WTC11 (cell line): Measurements from ENCODE around the gene CCDC68. TPM values are rescaled to one million over a fixed set of nuclear protein-coding genes. Genes with fewer than 3 reads are reported as not detected.

ENCODE experiments used
- ATAC-seq: fragments of 200-7000 bp; cut with Tn5 transposase; 2 replicates; pipeline ENCODE4 v1.10.0; 2021; ENCODE audit warnings: mild to moderate bottlenecking, moderate library complexity
- CTCF ChIA-PET: fragments of 300-600 bp; sonication (Branson Sonifier 250); formaldehyde crosslinking; loops from one replicate; lab custom pipeline; 2021; ENCODE audit warnings: antibody characterized with exemption; lab: Charles Lee
- POLR2A ChIA-PET: fragments of 350-600 bp; sonication (Branson Sonifier 250); formaldehyde crosslinking; loops from one replicate; lab custom pipeline; 2021; ENCODE audit warnings: antibody characterized with exemption; lab: Charles Lee
- DNase-seq: peaks from one replicate; pipeline ENCODE4 v3.0.0; 2021; ENCODE audit warnings: low spot score
- H3K27ac Mint-ChIP-seq: 2 replicates; pipeline ENCODE4 v1.8.0; 2021; ENCODE audit warnings: mixed read lengths
- H3K27me3 Mint-ChIP-seq: 2 replicates; pipeline ENCODE4 v1.8.0; 2021; ENCODE audit warnings: low read depth, mild to moderate bottlenecking, moderate library complexity, mixed read lengths
- H3K36me3 Mint-ChIP-seq: 2 replicates; pipeline ENCODE4 v1.8.0; 2021; ENCODE audit warnings: mixed read lengths
- H3K4me1 Mint-ChIP-seq: 2 replicates; pipeline ENCODE4 v1.8.0; 2022; ENCODE audit warnings: mixed read lengths
- H3K4me3 Mint-ChIP-seq: 2 replicates; pipeline ENCODE4 v1.8.0; 2021; ENCODE audit warnings: mild to moderate bottlenecking, moderate library complexity, mixed read lengths
- H3K9me3 Mint-ChIP-seq: 2 replicates; pipeline ENCODE4 v1.8.0; 2021; ENCODE audit warnings: mixed read lengths
- ATF2 ChIP-seq: sonication (generic); formaldehyde crosslinking; IDR thresholded peaks from 2 replicates; pipeline ENCODE4 v1.8.1; 2022; ENCODE audit warnings: low read depth, missing genetic modification reagents, borderline replicate concordance
- CREB1 ChIP-seq: sonication (generic); formaldehyde crosslinking; IDR thresholded peaks from 2 replicates; pipeline ENCODE4 v1.8.0; 2023; ENCODE audit warnings: mild to moderate bottlenecking, missing genetic modification reagents
- E2F4 ChIP-seq: sonication (generic); formaldehyde crosslinking; IDR thresholded peaks from 2 replicates; pipeline ENCODE4 v1.8.1; 2022; ENCODE audit warnings: low read depth, mild to moderate bottlenecking, moderate library complexity, missing genetic modification reagents, borderline replicate concordance
- ELF4 ChIP-seq: sonication (generic); formaldehyde crosslinking; IDR thresholded peaks from 2 replicates; pipeline ENCODE4 v1.8.1; 2022; ENCODE audit warnings: low read depth, mild to moderate bottlenecking, moderate library complexity, missing genetic modification reagents
- ESRRA ChIP-seq: sonication (generic); formaldehyde crosslinking; IDR thresholded peaks from 2 replicates; pipeline ENCODE4 v1.8.1; 2022; ENCODE audit warnings: mild to moderate bottlenecking, missing genetic modification reagents, borderline replicate concordance
- ETV6 ChIP-seq: sonication (generic); formaldehyde crosslinking; IDR thresholded peaks from 2 replicates; pipeline ENCODE4 v1.8.1; 2022; ENCODE audit warnings: mild to moderate bottlenecking, missing genetic modification reagents
- FOXJ3 ChIP-seq: sonication (generic); formaldehyde crosslinking; IDR thresholded peaks from 2 replicates; pipeline ENCODE4 v1.9.0; 2021; ENCODE audit warnings: missing genetic modification reagents, mild to moderate bottlenecking, borderline replicate concordance
- IRF2 ChIP-seq: sonication (generic); formaldehyde crosslinking; IDR thresholded peaks from 2 replicates; pipeline ENCODE4 v1.8.0; 2022; ENCODE audit warnings: low read depth, missing genetic modification reagents, borderline replicate concordance
- MYBL2 ChIP-seq: sonication (generic); formaldehyde crosslinking; IDR thresholded peaks from 2 replicates; pipeline ENCODE4 v1.8.1; 2023; ENCODE audit warnings: mild to moderate bottlenecking, moderate library complexity, missing genetic modification reagents
- NFATC4 ChIP-seq: fragments of 250-450 bp; sonication (Bioruptor Pico); IDR thresholded peaks from 2 replicates; pipeline ENCODE4 v1.9.0; 2021; ENCODE audit warnings: mild to moderate bottlenecking
- NR1H2 ChIP-seq: sonication (generic); formaldehyde crosslinking; IDR thresholded peaks from 2 replicates; pipeline ENCODE4 v1.9.0; 2021; ENCODE audit warnings: mild to moderate bottlenecking, moderate library complexity, missing genetic modification reagents
- SP1 ChIP-seq: sonication (generic); formaldehyde crosslinking; conservative IDR thresholded peaks from 2 replicates; pipeline ENCODE4 v1.8.1; 2022; ENCODE audit warnings: missing genetic modification reagents
- TEAD1 ChIP-seq: sonication (generic); formaldehyde crosslinking; IDR thresholded peaks from 2 replicates; pipeline ENCODE4 v1.8.0; 2022; ENCODE audit warnings: mild to moderate bottlenecking, missing genetic modification reagents
- TEAD4 ChIP-seq: sonication (generic); formaldehyde crosslinking; IDR thresholded peaks from 2 replicates; pipeline ENCODE4 v1.8.0; 2022; ENCODE audit warnings: mild to moderate bottlenecking, missing genetic modification reagents
- USF1 ChIP-seq: sonication (generic); formaldehyde crosslinking; IDR thresholded peaks from 2 replicates; pipeline ENCODE4 v1.8.0; 2022; ENCODE audit warnings: mild to moderate bottlenecking, missing genetic modification reagents
- ZBTB43 ChIP-seq: sonication (generic); formaldehyde crosslinking; IDR thresholded peaks from 2 replicates; pipeline ENCODE4 v1.8.1; 2023; ENCODE audit warnings: mild to moderate bottlenecking, missing genetic modification reagents
- ZNF232 ChIP-seq: sonication (generic); formaldehyde crosslinking; IDR thresholded peaks from 2 replicates; pipeline ENCODE4 v1.8.0; 2022; ENCODE audit warnings: mild to moderate bottlenecking, missing genetic modification reagents
- ZNF671 ChIP-seq: fragments of 250-450 bp; sonication (Bioruptor Pico); IDR thresholded peaks from 2 replicates; pipeline ENCODE4 v1.8.0; 2021; ENCODE audit warnings: mild to moderate bottlenecking
- total RNA-seq: library from RNA; stranded (reverse); gene quantifications from 3 replicates; pipeline ENCODE4 v1.2.3, GENCODE V29; 2021
- TF ChIP-seq, protein P1 (sequence below): sonication (generic); formaldehyde crosslinking; IDR thresholded peaks from 2 replicates; pipeline ENCODE4 v1.8.0; 2023; ENCODE audit warnings: missing genetic modification reagents, mild to moderate bottlenecking, borderline replicate concordance
- TF ChIP-seq, protein P2 (sequence below): sonication (generic); formaldehyde crosslinking; IDR thresholded peaks from 2 replicates; pipeline ENCODE4 v1.8.1; 2023; ENCODE audit warnings: mild to moderate bottlenecking, missing genetic modification reagents, moderate library complexity
- TF ChIP-seq, protein P3 (sequence below): sonication (generic); formaldehyde crosslinking; IDR thresholded peaks from 2 replicates; pipeline ENCODE4 v1.8.0; 2022; ENCODE audit warnings: missing genetic modification reagents

CCDC68 gene
- total RNA-seq, 1 experiment from 2014 or later = 0.92 TPM

DNA sequence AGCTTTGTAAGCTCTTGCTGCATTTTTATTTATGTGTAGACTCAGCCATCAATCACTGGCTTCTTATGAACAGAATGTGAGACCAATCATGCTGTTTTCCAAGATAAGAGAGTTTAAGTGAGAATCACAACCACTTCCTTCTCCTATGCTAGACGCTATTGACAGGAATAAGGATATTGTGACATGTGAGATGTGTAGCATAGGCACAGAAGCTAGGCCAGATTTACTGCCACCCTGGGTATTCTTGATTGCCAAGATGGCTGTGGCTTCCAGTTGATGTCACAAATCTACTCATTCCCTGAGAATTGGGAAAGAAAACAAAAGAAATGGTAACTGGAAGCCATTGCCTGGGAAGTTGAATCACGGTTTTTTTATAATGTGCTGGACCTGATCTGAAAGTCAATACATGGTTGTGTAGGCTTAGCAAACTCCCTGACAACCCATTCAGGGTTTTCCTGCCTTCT, 81.1 kb downstream of the CCDC68 start:
- peaks cover 5% of the 10 kb centered on the region; the same call in 1 of the 2 replicates for H3K9me3 Mint-ChIP-seq
- TF ChIP-seq ESRRA = no peak
- no peak overlapping the region for H3K4me3 Mint-ChIP-seq
- POLR2A ChIA-PET = no interaction called here
- CTCF ChIA-PET = no interaction called here
- H3K27ac Mint-ChIP-seq = no peak overlapping the region
- no peaks in the 10 kb centered on the region for H3K36me3 Mint-ChIP-seq
- peaks cover 4% of the 10 kb centered on the region for H3K4me1 Mint-ChIP-seq
- peaks cover 24% of the 10 kb centered on the region for H3K27me3 Mint-ChIP-seq
- ATAC-seq (no peak), DNase-seq (no peak)

DNA sequence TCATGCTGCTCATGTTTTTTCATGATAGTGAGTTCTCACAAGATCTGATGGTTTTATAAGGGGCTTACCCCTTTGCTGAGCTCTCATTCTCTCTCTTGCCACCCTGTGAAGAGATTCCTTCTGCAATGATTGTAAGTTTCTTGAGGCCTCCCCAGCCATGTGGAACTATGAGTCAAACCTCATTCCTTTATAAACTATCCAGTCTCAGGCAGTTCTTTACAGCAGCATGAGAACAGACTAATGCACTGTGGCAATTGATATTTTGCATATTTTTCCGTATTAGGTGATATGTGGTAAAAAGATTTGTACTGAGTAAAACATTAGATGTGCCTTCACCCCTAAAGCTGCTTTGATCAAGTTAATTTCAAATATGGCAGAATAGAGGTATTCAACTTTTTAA, 82.2 kb downstream of the CCDC68 start:
- H3K9me3 Mint-ChIP-seq = no peaks in the 10 kb centered on the region
- no peaks in the 10 kb centered on the region for H3K4me1 Mint-ChIP-seq
- no peak overlapping the region for H3K4me3 Mint-ChIP-seq
- H3K27me3 Mint-ChIP-seq = peaks cover 15% of the 10 kb centered on the region
- H3K27ac Mint-ChIP-seq = no peak overlapping the region
- CTCF ChIA-PET = no interaction called here
- no peak for ATAC-seq
- no peaks in the 10 kb centered on the region for H3K36me3 Mint-ChIP-seq
- POLR2A ChIA-PET = no interaction called here
- no peak for DNase-seq
- TF ChIP-seq SP1 (CRISPR knock-in tag) (no peak), TEAD4 (CRISPR knock-in tag) (no peak), MYBL2 (CRISPR knock-in tag) (no peak), ETV6 (CRISPR knock-in tag) (no peak), NFATC4 (no peak), FOXJ3 (no peak), ZNF232 (CRISPR knock-in tag) (no peak), ZBTB43 (CRISPR knock-in tag) (no peak), USF1 (no peak), ATF2 (CRISPR knock-in tag) (no peak), IRF2 (CRISPR knock-in tag) (no peak)
- TF ChIP-seq, protein P1, sequence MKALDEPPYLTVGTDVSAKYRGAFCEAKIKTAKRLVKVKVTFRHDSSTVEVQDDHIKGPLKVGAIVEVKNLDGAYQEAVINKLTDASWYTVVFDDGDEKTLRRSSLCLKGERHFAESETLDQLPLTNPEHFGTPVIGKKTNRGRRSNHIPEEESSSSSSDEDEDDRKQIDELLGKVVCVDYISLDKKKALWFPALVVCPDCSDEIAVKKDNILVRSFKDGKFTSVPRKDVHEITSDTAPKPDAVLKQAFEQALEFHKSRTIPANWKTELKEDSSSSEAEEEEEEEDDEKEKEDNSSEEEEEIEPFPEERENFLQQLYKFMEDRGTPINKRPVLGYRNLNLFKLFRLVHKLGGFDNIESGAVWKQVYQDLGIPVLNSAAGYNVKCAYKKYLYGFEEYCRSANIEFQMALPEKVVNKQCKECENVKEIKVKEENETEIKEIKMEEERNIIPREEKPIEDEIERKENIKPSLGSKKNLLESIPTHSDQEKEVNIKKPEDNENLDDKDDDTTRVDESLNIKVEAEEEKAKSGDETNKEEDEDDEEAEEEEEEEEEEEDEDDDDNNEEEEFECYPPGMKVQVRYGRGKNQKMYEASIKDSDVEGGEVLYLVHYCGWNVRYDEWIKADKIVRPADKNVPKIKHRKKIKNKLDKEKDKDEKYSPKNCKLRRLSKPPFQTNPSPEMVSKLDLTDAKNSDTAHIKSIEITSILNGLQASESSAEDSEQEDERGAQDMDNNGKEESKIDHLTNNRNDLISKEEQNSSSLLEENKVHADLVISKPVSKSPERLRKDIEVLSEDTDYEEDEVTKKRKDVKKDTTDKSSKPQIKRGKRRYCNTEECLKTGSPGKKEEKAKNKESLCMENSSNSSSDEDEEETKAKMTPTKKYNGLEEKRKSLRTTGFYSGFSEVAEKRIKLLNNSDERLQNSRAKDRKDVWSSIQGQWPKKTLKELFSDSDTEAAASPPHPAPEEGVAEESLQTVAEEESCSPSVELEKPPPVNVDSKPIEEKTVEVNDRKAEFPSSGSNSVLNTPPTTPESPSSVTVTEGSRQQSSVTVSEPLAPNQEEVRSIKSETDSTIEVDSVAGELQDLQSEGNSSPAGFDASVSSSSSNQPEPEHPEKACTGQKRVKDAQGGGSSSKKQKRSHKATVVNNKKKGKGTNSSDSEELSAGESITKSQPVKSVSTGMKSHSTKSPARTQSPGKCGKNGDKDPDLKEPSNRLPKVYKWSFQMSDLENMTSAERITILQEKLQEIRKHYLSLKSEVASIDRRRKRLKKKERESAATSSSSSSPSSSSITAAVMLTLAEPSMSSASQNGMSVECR (CRISPR knock-in tag) = no peak
- TF ChIP-seq, protein P2, sequence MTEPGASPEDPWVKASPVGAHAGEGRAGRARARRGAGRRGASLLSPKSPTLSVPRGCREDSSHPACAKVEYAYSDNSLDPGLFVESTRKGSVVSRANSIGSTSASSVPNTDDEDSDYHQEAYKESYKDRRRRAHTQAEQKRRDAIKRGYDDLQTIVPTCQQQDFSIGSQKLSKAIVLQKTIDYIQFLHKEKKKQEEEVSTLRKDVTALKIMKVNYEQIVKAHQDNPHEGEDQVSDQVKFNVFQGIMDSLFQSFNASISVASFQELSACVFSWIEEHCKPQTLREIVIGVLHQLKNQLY = no peak

GRCh38 chr18:54875063-54875462, 84.2 kb downstream of the CCDC68 start:
- H3K36me3 Mint-ChIP-seq = no peaks in the 10 kb centered on the region
- ChIA-PET CTCF (no interaction called here), POLR2A (no interaction called here)
- no peak overlapping the region for H3K4me3 Mint-ChIP-seq
- H3K27ac Mint-ChIP-seq = no peak overlapping the region
- no peaks in the 10 kb centered on the region for H3K27me3 Mint-ChIP-seq
- H3K9me3 Mint-ChIP-seq = no peaks in the 10 kb centered on the region
- DNase-seq = no peak
- no peaks in the 10 kb centered on the region for H3K4me1 Mint-ChIP-seq
- ATAC-seq = no peak
- TF ChIP-seq, protein P3, sequence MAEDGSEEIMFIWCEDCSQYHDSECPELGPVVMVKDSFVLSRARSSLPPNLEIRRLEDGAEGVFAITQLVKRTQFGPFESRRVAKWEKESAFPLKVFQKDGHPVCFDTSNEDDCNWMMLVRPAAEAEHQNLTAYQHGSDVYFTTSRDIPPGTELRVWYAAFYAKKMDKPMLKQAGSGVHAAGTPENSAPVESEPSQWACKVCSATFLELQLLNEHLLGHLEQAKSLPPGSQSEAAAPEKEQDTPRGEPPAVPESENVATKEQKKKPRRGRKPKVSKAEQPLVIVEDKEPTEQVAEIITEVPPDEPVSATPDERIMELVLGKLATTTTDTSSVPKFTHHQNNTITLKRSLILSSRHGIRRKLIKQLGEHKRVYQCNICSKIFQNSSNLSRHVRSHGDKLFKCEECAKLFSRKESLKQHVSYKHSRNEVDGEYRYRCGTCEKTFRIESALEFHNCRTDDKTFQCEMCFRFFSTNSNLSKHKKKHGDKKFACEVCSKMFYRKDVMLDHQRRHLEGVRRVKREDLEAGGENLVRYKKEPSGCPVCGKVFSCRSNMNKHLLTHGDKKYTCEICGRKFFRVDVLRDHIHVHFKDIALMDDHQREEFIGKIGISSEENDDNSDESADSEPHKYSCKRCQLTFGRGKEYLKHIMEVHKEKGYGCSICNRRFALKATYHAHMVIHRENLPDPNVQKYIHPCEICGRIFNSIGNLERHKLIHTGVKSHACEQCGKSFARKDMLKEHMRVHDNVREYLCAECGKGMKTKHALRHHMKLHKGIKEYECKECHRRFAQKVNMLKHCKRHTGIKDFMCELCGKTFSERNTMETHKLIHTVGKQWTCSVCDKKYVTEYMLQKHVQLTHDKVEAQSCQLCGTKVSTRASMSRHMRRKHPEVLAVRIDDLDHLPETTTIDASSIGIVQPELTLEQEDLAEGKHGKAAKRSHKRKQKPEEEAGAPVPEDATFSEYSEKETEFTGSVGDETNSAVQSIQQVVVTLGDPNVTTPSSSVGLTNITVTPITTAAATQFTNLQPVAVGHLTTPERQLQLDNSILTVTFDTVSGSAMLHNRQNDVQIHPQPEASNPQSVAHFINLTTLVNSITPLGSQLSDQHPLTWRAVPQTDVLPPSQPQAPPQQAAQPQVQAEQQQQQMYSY (CRISPR knock-in tag) = no peak
- no peak for TF ChIP-seq NR1H2 (CRISPR knock-in tag)
- no peak for TF ChIP-seq CREB1 (CRISPR knock-in tag)
- TF ChIP-seq E2F4 (CRISPR knock-in tag) = no peak
- no peak for TF ChIP-seq ELF4
- TF ChIP-seq ETV6 (CRISPR knock-in tag) = no peak
- no peak for TF ChIP-seq TEAD1
- TF ChIP-seq SP1 (CRISPR knock-in tag) = no peak
- no peak for TF ChIP-seq ZNF671 (CRISPR knock-in tag)
